Fibroblast of peridontal ligament (primary cell): ENCODE results near the gene DTNB.
A peak's percentile ranks its signal among the peaks of the same experiment; 100 is the strongest.
"Not testable (repeated sequence)": the region's sequence is repeated elsewhere in the genome, so short reads cannot be mapped to it uniquely, and the experiment has no call there.

Experiments
- DNase-seq: peaks from one replicate; pipeline ENCODE4 v3.0.0-alpha.2; 2010; ENCODE audit errors: extremely low read depth

DTNB gene

DNA sequence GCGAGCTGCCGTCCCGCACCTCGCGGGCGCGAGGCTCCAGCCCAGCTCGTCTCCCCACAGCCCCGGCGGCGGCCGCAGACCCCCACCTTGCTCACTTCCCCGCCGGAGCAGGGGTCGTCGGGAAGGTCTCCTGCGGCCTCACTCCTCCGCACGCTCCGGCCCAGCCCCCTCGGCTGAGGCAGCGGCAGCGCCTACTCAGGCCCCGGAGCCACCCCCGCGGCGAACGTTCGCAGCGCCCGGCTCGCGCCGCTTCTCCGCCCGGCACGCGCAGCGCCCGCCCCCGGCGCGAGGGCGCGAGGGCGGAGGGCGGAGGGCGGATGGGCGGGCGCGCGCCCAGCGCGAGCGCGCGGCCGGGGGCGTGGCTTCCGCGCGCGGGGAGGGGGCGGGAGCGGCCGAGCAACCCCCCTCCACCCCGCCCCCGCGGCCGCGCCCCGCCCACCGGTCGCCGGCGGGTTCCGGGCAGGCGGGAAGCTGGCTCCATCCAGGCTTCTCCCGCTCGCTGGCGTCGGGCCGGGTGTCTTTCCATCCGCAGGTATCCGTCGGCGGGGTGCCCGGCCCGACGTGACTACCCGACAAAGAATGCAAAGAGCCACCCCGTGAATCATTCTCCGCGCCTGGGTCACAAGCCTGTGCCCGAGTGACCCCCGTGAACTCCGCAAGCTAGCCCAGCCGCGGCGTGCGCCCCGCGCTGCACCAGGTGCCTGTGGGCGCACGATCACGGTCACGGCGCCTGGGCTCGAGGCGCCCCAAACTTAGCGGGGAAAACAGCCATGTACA, at the start of gene DTNB:
Gene DTNB (minus strand): TSS at position 278 of the 777 bp plus-strand sequence. CDS start 20,917 bp downstream, outside the sequence.
- peak; percentile 35 for DNase-seq

DNA sequence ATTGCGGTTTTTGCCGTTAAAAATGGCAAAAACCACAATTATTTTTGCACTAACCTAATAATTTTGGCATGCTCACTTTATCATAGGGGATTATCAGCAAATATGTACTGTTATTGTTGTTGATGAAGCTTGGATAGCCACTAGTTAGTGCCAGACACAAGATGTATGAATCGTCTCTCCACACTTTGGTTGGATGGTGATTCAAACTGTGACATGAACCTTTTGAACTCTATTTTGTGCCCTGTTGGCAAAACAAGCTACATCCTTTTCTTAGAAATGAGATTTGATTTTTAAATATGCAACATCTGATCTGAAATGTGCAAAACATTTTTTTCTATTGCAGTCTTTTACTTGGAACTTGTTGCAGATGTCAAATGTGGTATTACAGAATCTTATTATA, 48.8 kb upstream of the DTNB start:
- no peak for DNase-seq

DNA sequence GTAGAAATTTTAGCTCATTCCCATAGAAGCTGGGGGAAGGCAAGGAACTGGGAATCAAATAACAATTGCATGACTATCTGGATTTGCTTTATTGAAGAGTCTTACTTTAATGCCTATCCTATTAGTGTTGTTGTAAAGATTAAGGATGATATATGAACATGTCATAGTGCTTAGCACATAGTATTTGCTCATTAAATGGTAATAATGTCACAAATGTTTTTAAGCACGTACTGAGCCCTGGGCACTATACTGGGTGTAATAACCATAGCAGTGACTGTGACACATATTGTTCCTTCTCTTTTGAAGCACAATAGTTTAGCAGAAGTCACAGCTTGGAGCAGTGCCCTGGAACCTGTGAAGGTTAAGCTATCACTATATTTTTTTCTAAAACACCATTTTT, 47.2 kb upstream of the DTNB start:
- no peak for DNase-seq

DNA sequence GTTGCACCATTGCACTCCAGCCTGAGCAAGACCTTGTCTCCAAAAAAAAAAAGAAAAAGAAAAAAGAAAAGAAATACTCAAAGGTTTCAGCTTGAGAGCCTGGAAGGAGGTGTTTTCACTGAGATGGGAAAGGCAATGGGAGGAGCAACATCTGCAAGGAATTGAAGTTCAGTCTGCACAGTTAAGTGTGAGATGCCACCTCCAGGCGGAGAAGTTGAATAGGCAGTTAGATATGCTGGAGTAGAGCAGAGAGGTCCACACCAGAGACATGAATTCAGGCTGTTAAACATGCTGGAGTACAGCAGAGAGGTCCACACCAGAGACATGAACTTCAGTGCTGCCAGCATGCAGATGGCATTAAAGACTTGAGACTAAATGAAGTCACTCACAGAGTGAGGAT, 41.4 kb upstream of the DTNB start:
- DNase-seq, result peak; percentile 25

DNA sequence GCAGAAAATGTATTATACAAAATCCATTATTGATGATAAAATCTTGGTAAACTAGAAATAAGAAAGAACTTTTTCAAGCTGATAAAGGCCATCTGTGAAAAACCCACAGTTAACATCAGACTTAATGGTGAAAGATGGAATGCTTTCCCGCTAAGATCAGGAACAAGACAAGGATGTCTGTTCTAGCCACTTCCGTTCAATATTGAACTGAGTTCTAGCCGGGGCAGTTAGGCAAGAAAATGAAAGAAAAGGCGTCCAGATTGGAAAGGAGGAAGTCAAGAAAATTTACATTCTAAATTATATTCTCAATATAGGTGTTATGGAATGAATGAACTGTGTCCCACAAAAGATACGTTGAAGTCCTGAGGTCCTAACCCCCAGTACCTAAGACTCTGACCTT, 39.1 kb upstream of the DTNB start:
- no peak for DNase-seq

DNA sequence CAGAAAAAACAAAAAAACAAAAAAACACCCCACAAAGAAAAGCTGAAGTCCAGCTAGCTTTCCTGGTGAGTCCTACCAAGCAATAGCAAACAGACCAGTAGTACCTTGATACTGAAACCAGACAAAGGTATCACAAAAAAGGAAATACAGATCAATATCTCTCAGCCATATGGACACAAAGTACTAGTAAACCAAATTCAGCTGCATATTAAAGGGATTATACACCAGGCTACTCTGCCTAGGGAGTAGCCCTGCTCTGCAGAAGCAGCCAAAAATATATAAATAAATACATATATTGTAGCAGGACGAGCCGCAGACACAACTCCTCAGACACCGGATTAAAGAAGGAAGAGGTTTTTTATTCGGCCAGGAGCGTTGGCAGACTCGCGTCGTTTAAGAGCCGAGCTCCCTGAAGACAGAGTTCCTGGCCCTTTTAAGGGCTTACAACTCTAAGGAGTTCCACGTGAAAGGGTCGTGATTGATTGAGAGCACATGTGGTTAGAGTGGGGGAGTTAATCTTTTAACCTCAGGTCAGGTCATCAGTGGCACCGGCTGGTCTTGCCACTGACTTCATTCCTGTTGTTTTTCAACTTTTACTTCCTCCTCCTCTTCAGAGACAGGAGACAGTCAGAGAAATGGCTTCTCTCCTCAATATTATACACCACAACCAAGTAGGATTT, 38.4 kb upstream of the DTNB start:
- DNase-seq, result no peak

DNA sequence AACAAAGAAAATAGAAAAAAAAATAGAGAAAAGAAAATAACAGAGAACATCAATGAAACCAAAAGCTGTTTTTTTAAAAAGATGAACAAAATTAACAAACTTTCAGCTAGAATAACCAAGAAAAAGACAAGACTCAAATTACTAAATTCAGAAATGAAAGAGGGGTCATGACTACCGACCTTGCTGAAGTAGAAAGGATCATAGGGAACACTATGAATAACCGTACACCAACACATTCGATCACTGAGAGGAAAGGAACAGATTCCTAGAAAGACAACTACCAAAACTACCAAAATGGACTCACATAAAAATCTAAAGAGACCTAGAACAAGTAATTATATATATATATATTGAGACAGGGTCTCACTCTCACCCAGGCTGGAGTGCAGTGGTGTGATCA, 37.4 kb upstream of the DTNB start:
- DNase-seq, result no peak

DNA sequence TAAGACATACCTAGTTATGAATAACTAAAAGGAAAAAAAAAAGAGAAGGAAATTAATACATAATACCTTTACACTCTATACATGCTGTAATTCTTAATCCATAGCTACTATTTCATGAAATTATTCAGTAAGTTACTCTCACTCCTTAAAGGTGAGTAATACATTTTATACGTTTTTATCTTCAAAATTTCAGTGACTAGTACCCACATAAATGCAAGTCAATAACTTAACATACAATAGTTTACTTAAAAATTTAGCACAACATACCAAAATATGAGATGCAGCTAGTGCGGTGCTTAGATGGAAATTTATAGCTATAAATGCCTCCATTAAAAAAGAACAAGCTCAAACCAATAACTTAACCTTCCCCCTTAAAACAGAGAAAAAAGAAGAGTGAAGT, 36.0 kb upstream of the DTNB start:
- no peak for DNase-seq

DNA sequence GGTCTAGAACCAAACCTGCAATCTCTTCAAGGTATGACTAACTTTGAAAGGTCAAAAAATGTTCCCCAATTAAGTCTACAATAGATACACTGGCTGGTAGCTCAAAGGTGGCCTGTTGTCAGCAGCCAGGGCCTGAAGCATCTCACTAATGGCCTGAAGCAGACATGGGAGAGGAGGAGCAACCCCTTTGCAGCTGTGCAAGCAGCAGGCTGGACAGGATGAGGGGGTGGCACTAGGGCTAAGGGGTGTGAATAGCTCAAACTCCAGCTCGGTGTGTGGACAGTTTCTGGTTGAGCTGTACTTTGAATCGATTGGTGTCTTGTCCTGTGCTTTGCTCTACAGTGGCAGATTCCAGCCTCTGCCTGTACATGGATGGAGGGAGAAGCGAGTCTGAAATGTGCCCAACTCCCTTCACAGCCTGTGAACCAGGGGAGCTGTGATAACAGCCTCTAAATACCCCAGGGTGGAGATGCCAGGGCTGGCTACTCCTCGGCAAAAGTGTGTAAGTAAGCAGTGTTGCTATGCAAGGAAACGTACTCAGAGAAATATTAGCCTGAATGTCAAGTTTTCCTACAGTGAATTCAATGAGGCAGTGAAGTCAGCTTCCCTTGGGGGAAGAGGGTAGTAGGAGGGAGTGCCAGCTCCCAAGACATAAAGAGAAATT, 34.7 kb upstream of the DTNB start:
- no peak for DNase-seq

DNA sequence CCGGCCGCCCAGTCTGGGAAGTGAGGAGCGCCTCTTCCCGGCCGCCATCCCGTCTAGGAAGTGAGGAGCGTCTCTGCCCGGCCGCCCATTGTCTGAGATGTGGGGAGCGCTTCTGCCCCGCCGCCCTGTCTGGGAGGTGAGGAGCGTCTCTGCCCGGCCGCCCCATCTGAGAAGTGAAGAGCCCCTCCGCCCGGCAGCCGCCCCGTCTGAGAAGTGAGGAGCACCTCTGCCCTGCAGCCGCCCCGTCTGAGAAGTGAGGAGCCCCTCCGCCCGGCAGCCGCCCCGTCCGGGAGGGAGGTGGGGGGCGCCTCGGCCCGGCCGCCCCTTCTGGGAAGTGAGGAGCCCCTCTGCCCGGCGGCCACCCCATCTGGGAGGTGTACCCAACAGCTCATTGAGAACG, 32.2 kb upstream of the DTNB start:
- DNase-seq, result not testable (repeated sequence)

DNA sequence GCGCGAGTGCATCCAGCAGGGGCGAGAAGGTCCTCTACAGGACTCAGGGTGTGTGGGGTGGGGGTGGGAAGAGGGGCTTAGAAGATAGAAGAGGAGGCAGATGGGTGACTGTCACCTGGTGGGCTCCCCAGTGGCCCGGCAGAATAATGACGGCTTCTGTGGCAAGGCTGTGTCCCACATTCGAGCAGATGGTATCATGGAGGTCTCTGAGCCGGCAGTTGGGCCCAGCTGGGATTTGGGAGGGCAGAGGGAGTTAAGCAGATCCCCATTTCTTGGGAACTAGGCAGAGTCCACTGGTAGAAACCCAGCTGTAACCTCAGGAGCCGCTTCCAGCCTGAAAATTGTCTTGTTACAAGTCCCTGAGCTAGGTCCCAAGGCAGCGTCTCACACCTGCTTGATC, 28.4 kb upstream of the DTNB start:
- DNase-seq, result no peak

DNA sequence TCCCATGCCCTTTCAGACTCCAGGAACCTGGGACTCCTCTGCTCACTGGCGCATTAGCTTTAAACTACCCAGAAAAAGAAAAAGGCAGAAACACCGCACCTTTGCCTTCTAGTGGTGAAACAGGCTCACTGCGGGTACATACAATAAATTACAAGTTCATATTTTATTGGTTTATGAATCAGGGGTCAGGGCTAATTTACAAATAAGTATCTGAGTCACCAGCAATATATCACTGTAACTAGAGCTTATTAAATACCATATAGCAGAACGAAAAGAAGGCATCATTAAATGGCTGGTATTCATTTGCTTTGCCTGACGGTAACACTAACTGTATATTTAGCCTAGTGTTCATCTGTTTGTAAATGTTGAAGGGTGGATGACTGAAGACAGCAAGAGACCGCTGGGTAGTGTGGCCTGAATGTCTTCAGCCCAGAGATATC, 26.9 kb upstream of the DTNB start:
- DNase-seq, result peak; percentile 51

DNA sequence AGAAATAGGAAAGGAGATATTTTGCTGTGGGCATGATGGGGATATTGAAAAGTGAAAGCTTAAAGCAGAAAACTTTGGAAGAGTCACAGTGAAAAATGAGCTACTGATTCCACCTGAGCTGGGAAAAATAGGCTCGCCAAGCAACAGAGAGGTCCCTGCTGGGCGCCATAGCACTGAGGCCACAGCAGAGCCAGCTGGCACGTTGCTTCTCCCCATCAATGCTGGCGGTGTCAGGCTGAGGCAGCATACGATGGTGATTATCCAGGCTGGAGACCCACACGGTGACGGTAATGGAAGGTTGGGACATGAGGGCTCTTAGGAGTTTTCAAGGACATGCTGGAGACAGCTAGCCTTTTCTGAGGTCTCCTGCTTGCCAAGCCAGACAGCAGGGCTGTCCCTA, 25.8 kb upstream of the DTNB start:
- DNase-seq, result no peak

DNA sequence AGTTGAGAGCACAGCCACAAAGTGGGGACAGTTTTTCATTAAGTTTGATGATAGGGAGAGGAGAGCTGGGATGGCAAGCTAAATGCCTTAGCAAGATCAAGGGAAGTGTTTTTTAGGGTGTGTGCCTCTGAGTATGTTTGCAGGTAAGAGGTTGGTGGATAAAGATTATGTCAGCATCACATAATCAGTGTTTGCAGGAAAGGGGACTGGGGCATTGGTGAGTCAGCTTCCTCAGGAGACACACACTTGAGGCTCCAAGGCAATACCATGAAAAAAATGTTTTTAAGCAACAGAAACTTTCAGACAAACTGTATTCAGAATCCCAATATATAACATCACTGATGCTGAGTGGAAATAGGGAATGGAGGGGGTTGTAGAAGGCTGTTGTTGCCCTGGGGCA, 25.4 kb upstream of the DTNB start:
- no peak for DNase-seq

DNA sequence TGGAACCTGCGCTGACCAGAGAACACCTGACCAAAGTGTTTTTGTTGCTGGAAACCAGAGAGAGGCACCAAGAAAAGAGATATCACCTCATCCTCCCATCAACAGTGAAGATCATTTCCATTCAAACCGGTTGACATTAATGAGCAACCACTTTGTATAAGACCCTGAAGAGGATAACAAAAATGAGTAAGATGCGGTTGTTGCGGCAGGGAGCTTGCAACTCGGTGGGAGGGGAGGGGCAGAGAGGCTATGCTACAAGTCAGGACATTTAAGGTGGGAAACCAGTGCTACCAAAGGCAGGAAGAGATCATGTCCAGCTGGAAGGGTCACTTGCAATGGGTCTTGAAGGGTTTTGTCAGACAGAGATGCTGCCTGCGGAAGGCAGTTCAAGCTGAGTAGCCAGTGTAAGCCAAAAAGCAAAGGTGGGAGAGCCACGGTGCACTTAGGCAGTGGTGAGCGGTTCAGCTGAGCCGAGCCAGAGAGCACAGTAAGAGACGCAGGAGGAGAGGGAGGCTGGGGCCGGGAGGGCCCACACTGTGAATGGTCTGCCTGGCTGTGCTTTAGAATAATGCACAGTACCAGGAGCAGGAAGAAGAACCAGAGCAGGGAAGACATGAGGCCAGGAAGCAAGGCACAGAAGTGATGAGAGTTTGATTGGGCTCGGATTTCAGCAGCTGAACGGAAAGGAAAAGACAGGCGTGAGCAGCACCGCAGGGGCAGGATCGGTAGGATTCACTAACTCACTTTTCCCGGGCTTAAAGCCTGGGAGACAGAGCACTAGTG, 24.4 kb upstream of the DTNB start:
- peak; percentile 15 for DNase-seq

DNA sequence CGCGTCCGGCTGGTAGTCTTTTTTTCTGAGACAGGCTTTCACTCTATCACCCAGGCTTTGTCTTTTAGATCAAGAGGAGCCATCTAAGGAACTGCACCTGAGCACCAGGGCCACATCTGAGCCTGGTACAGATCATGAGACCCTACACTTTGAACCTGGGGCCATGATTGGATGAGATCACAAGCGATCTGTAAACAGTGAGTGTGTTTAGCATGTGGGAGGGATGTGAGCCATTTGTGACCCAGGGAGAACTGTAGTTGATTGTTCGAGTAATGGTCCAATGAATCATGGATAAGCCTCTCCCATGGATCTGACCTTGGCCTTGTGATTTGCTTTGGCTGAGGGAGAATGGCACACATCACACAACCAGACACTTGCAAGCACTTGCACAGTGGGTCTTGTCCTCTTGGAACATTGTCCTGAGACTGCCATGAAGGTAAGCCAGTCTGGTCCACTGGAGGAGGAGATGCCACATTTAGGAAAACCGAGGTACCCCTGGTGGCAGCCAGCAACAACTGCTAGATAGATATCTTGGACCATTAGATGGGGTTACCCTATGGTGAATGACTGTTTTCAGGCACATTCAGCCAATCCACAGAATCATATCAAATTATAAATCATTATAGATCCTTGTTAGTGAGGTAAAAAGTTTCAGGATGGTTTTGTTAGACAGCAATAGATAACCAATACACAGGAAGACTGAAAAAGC, 19.5 kb upstream of the DTNB start:
- no peak for DNase-seq

DNA sequence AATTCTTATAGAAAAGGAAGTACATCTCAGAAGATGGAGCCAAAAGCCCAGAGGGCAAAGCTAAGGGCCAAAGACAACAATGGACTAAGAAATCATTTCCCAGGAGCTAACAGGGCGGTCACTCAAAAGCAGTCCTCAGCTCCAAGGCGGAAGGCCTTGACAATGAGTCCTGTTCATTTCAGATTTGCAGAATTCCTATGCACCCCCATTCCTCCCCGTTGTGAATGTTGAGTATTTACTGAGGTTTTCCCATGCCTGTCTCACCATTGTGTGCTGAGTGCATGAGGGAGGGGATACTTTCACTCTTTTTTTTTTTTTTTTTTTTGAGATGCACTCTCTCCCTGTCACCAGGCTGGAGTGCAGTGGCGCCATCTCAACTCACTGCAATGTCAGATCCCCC, 18.8 kb upstream of the DTNB start:
- DNase-seq, result no peak

DNA sequence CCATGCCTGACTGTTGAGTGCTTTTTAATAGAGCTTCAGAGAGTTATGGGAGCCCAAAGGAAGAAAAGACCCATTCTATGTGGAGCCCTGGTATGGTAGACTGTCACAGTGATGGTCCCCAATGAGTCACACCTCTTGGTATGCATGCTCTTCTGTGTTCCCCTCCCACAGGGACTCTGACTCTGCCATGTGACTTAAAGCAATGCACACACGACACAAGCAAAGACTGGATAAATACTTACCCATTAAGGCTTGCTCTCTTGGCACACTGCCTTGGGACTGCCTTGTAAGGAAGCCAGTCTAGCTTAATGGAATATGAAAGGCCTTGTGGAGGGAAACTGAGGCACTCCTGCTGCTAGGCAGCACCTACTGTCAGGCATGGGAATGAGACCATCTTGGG, 16.7 kb upstream of the DTNB start:
- no peak for DNase-seq

DNA sequence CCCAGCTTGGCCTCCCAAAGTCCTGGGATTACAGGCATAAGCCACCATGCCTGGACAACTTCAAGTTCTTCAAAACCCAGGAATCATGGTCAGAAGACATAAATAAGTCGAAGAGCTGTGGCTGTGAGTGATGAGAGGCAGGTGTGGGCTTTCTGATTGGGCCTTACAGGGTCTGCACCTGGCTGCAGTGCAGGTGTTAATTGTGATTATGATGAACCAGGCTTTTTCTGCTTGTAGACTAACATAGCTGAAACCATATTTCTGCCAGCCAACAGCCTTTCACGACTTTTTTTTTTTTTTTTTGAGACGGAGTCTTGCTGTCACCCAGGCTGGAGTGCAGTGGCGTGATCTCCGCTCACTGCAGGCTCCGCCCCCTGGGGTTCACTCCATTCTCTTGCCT, 14.9 kb upstream of the DTNB start:
- no peak for DNase-seq

DNA sequence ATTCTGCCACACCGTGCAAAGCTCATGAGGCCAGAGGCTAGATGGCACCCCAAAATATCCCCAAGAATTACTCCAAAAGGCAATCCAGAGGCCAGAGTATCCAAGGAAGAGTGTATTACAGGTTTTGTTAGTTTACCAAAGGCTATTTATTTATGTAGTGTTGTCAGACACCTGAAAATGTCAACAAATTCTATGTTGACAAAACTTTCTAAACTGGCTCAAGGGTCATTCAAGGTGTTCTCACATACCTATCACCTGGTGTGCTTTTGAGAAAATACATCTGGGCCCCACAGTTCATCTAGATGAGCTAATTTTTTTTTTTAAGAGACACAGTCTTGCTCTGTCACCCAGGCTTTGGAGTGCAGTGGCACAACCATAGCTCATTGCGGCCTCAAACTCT, 12.4 kb upstream of the DTNB start:
- DNase-seq, result no peak
